NCI-H2171 (cell line): ENCODE data around the gene RBFA.

Experiments
- DNase-seq: peaks from one replicate; lab custom pipeline; 2025; lab: John Stamatoyannopoulos, UW

Gene RBFA

DNA sequence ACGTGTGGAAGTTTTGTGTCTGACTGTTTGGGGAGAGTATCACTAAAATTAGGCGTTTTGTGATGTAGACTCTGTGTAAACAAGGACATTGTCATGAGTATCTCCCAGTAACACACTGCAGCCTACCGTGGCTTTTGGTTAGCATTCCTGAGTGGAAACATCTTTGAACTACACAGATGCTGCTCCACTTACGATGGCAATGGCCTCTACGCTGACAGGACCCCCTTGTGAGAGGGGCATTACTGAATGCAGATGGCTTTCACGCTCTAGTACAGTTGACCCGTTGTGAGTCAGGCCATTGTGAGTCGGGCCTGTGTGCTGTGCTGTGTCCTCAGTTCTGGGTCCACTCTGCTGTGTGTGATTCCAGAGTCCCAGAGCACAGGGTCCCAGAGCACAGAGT lies 40.5 kb downstream of the RBFA start:
- no peak for DNase-seq

DNA sequence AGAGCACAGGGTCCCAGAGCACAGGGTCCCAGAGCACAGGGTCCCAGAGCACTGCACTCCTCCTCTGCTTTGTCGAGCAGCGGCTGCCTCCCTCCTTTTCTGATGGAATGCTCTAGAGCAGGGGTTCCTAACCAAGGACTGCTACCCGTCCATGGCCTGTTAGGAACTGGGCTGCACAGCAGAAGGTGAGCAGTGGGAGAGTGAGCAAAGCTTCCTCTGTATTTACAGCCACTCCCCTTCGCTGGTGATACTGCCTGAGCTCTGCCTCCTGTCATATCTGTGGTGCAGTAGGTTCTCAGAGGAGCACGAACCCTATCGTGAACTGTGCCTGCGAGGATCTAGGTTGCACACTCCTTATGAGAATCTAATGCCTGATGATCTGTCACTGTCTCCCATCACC lies 41.7 kb downstream of the RBFA start:
- no peak for DNase-seq

DNA sequence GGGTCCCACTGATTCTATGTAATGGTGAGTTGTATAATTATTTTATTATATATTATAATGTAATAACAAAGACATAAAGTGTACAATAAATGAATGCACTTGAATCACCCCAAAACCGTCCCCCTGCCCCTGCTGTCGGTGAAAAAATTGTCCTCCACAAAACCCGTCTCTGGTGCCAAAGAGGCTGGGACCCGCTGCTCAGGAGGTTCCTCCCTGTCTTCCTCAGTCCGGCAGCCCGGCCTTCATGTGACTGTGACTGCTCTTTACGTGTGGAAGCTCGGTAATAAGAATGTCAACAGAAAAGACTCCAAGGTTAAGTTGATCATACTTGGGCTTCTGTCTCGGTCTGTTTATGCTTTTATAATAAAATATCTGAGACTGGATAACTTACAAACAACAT lies 42.1 kb downstream of the RBFA start:
- DNase-seq, result no peak

DNA sequence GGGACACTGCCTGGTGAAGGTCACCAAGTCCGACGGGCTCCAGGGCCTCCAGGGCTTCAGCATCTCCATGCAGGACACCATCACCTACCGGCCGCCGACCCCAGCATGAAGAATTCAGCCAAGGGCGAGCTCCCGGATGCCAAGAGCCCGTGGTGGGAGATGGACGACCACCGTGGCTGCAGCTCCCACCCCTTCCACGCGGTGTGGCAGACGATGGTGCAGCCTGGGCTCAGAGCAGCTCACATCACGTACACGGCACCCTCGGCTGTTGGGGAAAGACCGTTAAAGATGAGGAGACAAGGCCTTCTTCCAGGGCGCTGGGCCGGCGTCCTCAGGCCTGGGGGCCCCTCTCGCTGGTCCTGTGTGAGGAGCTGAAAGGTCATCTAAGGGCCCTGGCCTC lies 43.6 kb downstream of the RBFA start:
- no peak for DNase-seq
